CD4-positive, alpha-beta T cell (primary cell): Measurements from ENCODE around the gene CENPL. TPM values are rescaled to one million over a fixed set of nuclear protein-coding genes. Genes with fewer than 3 reads are reported as not detected.

Experiments
- ATAC-seq: fragments of 200-7000 bp; cut with Tn5 transposase; one replicate; pipeline ENCODE4 v1.10.0; 2022; ENCODE audit warnings: mild to moderate bottlenecking; ENCODE audit not compliant: poor library complexity
- CTCF ChIA-PET: fragments of 350-600 bp; sonication (Branson Sonifier 250); formaldehyde crosslinking; loops from one replicate; lab custom pipeline; 2021; ENCODE audit warnings: antibody characterized with exemption, inconsistent platforms; lab: Charles Lee
- POLR2A ChIA-PET: fragments of 350-600 bp; sonication (Branson Sonifier 250); formaldehyde crosslinking; loops from one replicate; lab custom pipeline; 2021; ENCODE audit warnings: antibody characterized with exemption, inconsistent platforms; lab: Charles Lee
- DNase-seq, 14 experiments: peaks; one replicate each; pipeline ENCODE4 v3.0.0-alpha.2; 2013 to 2020; ENCODE audit warnings: mixed read lengths in 2 of 14
- H3K27ac ChIP-seq, 2 donors: one replicate each; pipeline versions ENCODE4 v1.5.1 to v1.7.0; 2013; ENCODE audit warnings: low read length in 2 of 2, low read depth in 1 of 2, mild to moderate bottlenecking in 1 of 2
- H3K27me3 ChIP-seq, 2 experiments: 1 replicate in 1 of 2; 2 replicates in 1 of 2; pipeline versions ENCODE4 v1.6.1 to v1.7.0; 2013; ENCODE audit warnings: low read length in 2 of 2, control low read depth in 1 of 2, mild to moderate bottlenecking in 1 of 2, moderate library complexity in 1 of 2; ENCODE audit not compliant: insufficient read depth in 2 of 2, control insufficient read depth in 1 of 2
- H3K36me3 ChIP-seq: one replicate; pipeline ENCODE4 v1.6.1; 2013; ENCODE audit warnings: low read length, control low read depth; ENCODE audit not compliant: insufficient read depth
- H3K4me1 ChIP-seq: one replicate; pipeline ENCODE4 v1.6.1; 2013; ENCODE audit warnings: low read length, control low read depth; ENCODE audit not compliant: insufficient read depth
- H3K4me3 ChIP-seq: one replicate; pipeline ENCODE4 v1.5.1; 2013; ENCODE audit warnings: mild to moderate bottlenecking, low read length, moderate library complexity
- H3K9me3 ChIP-seq, 2 experiments: 1 replicate in 1 of 2; 2 replicates in 1 of 2; pipeline versions ENCODE4 v1.6.1 to v1.7.0; 2013; ENCODE audit warnings: low read length in 2 of 2, mild to moderate bottlenecking in 2 of 2, control low read depth in 1 of 2, moderate library complexity in 1 of 2; ENCODE audit not compliant: control insufficient read depth in 1 of 2, insufficient read depth in 1 of 2
- H3K27ac Mint-ChIP-seq: one replicate; pipeline ENCODE4 v1.8.0; 2020; ENCODE audit warnings: mixed read lengths
- H3K27me3 Mint-ChIP-seq: one replicate; pipeline ENCODE4 v1.8.0; 2021; ENCODE audit warnings: mixed read lengths
- H3K36me3 Mint-ChIP-seq: one replicate; pipeline ENCODE4 v1.8.0; 2021; ENCODE audit warnings: low read depth, mixed read lengths
- H3K4me1 Mint-ChIP-seq: one replicate; pipeline ENCODE4 v1.8.0; 2021; ENCODE audit warnings: low read depth, mixed read lengths
- H3K4me3 Mint-ChIP-seq: one replicate; pipeline ENCODE4 v1.8.0; 2020; ENCODE audit warnings: mild to moderate bottlenecking, mixed read lengths
- H3K9me3 Mint-ChIP-seq: one replicate; pipeline ENCODE4 v1.8.0; 2020; ENCODE audit warnings: mixed read lengths
- CTCF ChIP-seq: fragments of 200-600 bp; IDR thresholded peaks from one replicate; pipeline ENCODE4 v1.8.0; 2022; ENCODE audit warnings: antibody characterized with exemption, mild to moderate bottlenecking
- intact Hi-C, 2 experiments: fragments of 100-400 bp; cut with DNase I in 1 of 2; cut with micrococcal nuclease in 1 of 2; formaldehyde crosslinking; loops; one replicate each; pipeline versions ENCODE4 v1.15.1 to v1.9.0; 2023 to 2025; cut with DNase I, micrococcal nuclease
- total RNA-seq, 174 experiments: library from RNA in 2 of 174; stranded (reverse) in 2 of 174; gene quantifications; one replicate each; pipeline ENCODE4 v1.2.3 and lab custom pipeline; 2021 to 2026

The CENPL gene
- total RNA-seq, 2 experiments from 2014 or later, result 3.8 to 4.7 TPM

DNA sequence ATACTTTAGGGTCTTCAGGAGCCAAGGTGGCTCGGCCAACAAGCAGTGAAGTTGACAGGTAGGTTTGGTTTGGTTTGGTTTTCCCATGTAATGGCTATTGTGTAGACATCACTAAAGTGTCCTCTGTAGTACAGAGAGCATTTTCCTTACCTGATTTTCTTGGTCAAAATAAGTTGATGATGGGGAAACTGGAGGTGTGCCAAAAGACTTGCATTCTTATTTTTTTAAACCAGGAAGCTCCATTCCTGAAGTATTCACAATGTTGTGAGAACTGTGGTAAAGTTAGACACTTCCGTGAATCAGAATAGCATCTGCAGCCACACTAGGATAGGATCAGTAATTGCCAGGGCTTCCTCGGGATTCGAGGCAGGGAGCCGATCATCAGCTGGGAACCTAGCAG, 46.4 kb upstream of the CENPL start:
- Mint-ChIP-seq H3K4me1 (peaks cover 64% of the 10 kb centered on the region), H3K4me3 (peak overlapping the region; percentile 93), H3K9me3 (no peaks in the 10 kb centered on the region), H3K36me3 (peaks cover 77% of the 10 kb centered on the region), H3K27me3 (no peaks in the 10 kb centered on the region), H3K27ac (peak overlapping the region; percentile 95)
- ATAC-seq, result no peak
- no peak for DNase-seq
- intact Hi-C loops, result loop anchor here (2.0 kb wide), 2 partner anchors 152 to 288 kb away; partner anchors contain the start of genes RABGAP1L (in 1 of the 2) and RC3H1 (in 1 of the 2)
- ChIA-PET CTCF (no interaction called here), POLR2A (no interaction called here)
- peak overlapping the region in 1 of 2 donors; percentile 96 for H3K27ac ChIP-seq
- H3K4me1 ChIP-seq, result peaks cover 47% of the 10 kb centered on the region
- no peak overlapping the region for H3K4me3 ChIP-seq
- peaks cover 26% of the 10 kb centered on the region for H3K36me3 ChIP-seq
- H3K9me3 ChIP-seq, result no peaks in the 10 kb centered on the region
- H3K27me3 ChIP-seq, result no peaks in the 10 kb centered on the region
- TF ChIP-seq CTCF, result no peak

GRCh38 chr1:173870252-173871075, 45.8 kb upstream of the CENPL start:
- Histone ChIP-seq H3K27ac (peak overlapping the region; percentile 17 to 96), H3K4me1 (peaks cover 51% of the 10 kb centered on the region), H3K27me3 (no peaks in the 10 kb centered on the region), H3K4me3 (peak overlapping the region; percentile 11), H3K9me3 (no peaks in the 10 kb centered on the region), H3K36me3 (peaks cover 32% of the 10 kb centered on the region)
- POLR2A ChIA-PET, result interaction anchor here (0.6 to 7.9 kb wide), 6 partner anchors 10 to 1152 kb away, joined by 3 to 96 read pairs (median 4); partner anchors contain the start of genes CACYBP, CENPL, DARS2 and KLHL20
- Mint-ChIP-seq H3K36me3 (peaks cover 77% of the 10 kb centered on the region), H3K4me1 (peaks cover 70% of the 10 kb centered on the region), H3K9me3 (no peaks in the 10 kb centered on the region), H3K27ac (peak overlapping the region; percentile 95), H3K27me3 (no peaks in the 10 kb centered on the region), H3K4me3 (peak overlapping the region; percentile 93)
- DNase-seq (peak in 7 of 14 experiments; percentile 6 to 75 (median 33)), ATAC-seq (no peak)
- CTCF ChIA-PET, result no interaction called here
- TF ChIP-seq CTCF, result no peak
- intact Hi-C loops, result loop anchor here (2.0 kb wide), 2 partner anchors 152 to 288 kb away; partner anchors contain the start of genes RABGAP1L (in 1 of the 2) and RC3H1 (in 1 of the 2)

- peaks cover 81% of the 10 kb centered on the region for H3K36me3 Mint-ChIP-seq
- peak overlapping the region; percentile 90 for H3K4me3 ChIP-seq
Observed at GRCh38 chr1:173869021-173869359, 44.3 kb upstream of the CENPL start.

More at GRCh38 chr1:173869021-173869359, 44.3 kb upstream of the CENPL start:
- Mint-ChIP-seq H3K9me3 (no peaks in the 10 kb centered on the region), H3K27me3 (no peaks in the 10 kb centered on the region), H3K27ac (peak overlapping the region; percentile 95), H3K4me3 (peak overlapping the region; percentile 93), H3K4me1 (peaks cover 85% of the 10 kb centered on the region)
- DNase-seq, result no peak
- Histone ChIP-seq H3K9me3 (no peaks in the 10 kb centered on the region), H3K27me3 (no peaks in the 10 kb centered on the region), H3K36me3 (peaks cover 41% of the 10 kb centered on the region), H3K27ac (peak overlapping the region; percentile 96), H3K4me1 (peaks cover 60% of the 10 kb centered on the region)
- POLR2A ChIA-PET, result interaction anchor here (0.7 to 7.9 kb wide), 21 partner anchors 8 to 1437 kb away, joined by 3 to 96 read pairs (median 6); partner anchors contain the start of genes CACYBP, CENPL, DARS2 and KLHL20
- ATAC-seq, result no peak
- intact Hi-C loops, result loop anchor here (2.0 to 5.0 kb wide), 5 partner anchors 154 to 1338 kb away; partner anchors contain the start of genes KLHL20 (in 2 of the 2), CACYBP (in 1 of the 2) and PRDX6 (in 1 of the 2)
- no peak for TF ChIP-seq CTCF
- CTCF ChIA-PET, result interaction anchor here (1.4 kb wide), 1 partner anchor 15 kb away, joined by 3 read pairs; no protein-coding TSS in a partner anchor
